Tibial nerve (tissue), 4 donors: ENCODE results near the gene TRDMT1.

Experiments used
- EP300 ChIP-seq, 2 donors: sonication (generic); formaldehyde crosslinking; IDR thresholded peaks; one replicate each; pipeline ENCODE4 v1.6.1; 2017; ENCODE audit warnings: antibody characterized with exemption in 2 of 2, mild to moderate bottlenecking in 1 of 2
- POLR2A ChIP-seq, 2 donors: fragments of 450-650 bp; IDR thresholded peaks; one replicate each; pipeline ENCODE4 v1.6.1; 2017; ENCODE audit warnings: antibody characterized with exemption in 2 of 2, mild to moderate bottlenecking in 2 of 2, moderate library complexity in 2 of 2
- TF ChIP-seq, protein P1 (sequence below), 5 experiments: fragments of 200-600 bp in 3 of 5; fragments of 450-650 bp in 2 of 5; sonication (generic) in 3 of 5; IDR thresholded peaks; one replicate each; pipeline ENCODE4 v1.5.1; 2016 to 2019; ENCODE audit warnings: antibody characterized with exemption in 5 of 5, mild to moderate bottlenecking in 3 of 5, moderate library complexity in 2 of 5

GRCh38 chr10:17217631-17218232 lies 16.3 kb upstream of the TRDMT1 start:
- TF ChIP-seq, protein P1, sequence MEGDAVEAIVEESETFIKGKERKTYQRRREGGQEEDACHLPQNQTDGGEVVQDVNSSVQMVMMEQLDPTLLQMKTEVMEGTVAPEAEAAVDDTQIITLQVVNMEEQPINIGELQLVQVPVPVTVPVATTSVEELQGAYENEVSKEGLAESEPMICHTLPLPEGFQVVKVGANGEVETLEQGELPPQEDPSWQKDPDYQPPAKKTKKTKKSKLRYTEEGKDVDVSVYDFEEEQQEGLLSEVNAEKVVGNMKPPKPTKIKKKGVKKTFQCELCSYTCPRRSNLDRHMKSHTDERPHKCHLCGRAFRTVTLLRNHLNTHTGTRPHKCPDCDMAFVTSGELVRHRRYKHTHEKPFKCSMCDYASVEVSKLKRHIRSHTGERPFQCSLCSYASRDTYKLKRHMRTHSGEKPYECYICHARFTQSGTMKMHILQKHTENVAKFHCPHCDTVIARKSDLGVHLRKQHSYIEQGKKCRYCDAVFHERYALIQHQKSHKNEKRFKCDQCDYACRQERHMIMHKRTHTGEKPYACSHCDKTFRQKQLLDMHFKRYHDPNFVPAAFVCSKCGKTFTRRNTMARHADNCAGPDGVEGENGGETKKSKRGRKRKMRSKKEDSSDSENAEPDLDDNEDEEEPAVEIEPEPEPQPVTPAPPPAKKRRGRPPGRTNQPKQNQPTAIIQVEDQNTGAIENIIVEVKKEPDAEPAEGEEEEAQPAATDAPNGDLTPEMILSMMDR (IDR thresholded peaks at IDR 0.05): no peak
- no peak for TF ChIP-seq POLR2A (IDR thresholded peaks at IDR 0.05)
- no peak for TF ChIP-seq EP300 (IDR thresholded peaks at IDR 0.05)
